Right atrium auricular region (tissue), 2 donors: ENCODE data around the gene ANKRD33B. TPM values are rescaled to one million over a fixed set of nuclear protein-coding genes. Genes with fewer than 3 reads are reported as not detected.

ENCODE experiments used
- DNase-seq: peaks from one replicate; pipeline ENCODE4 v3.0.0-alpha.2; 2019; ENCODE audit warnings: low spot score
- H3K27ac ChIP-seq, 2 donors: fragments of 200-600 bp; sonication (generic); 1 replicate in 1 of 2; 2 replicates in 1 of 2; pipeline ENCODE4 v1.5.1; 2016 to 2019
- H3K27me3 ChIP-seq, 2 donors: fragments of 200-600 bp; sonication (generic); one replicate each; pipeline versions ENCODE4 v1.5.1 to v1.6.0; 2017 to 2019
- H3K36me3 ChIP-seq: fragments of 200-600 bp; sonication (generic); one replicate; pipeline ENCODE4 v1.5.1; 2016
- H3K4me1 ChIP-seq, 2 donors: fragments of 200-600 bp; sonication (generic); one replicate each; pipeline versions ENCODE4 v1.5.1 to v1.6.0; 2017 to 2019
- H3K4me3 ChIP-seq, 2 donors: fragments of 200-600 bp; sonication (generic); 1 replicate in 1 of 2; 2 replicates in 1 of 2; pipeline ENCODE4 v1.5.1; 2017 to 2019; ENCODE audit warnings: mild to moderate bottlenecking in 1 of 2, moderate library complexity in 1 of 2
- H3K9me3 ChIP-seq, 2 donors: fragments of 200-600 bp; sonication (generic); one replicate each; pipeline ENCODE4 v1.5.1; 2019
- CTCF ChIP-seq, 2 donors: fragments of 200-600 bp; sonication (generic); IDR thresholded peaks; one replicate each; pipeline ENCODE4 v1.5.1; 2019; ENCODE audit warnings: antibody characterized with exemption in 2 of 2
- total RNA-seq, 2 donors: library from RNA; depleted of rRNA; stranded (reverse); fragments of >200 nt; gene quantifications; one replicate each; pipeline ENCODE4 v1.1.0, GENCODE V29; 2016

ANKRD33B gene
- total RNA-seq, 2 donors from 2014 or later, result 1.2 to 4.7 TPM

- Histone ChIP-seq H3K9me3 (no peaks in the 10 kb centered on the region), H3K27ac (no peak overlapping the region), H3K4me3 (no peak overlapping the region), H3K4me1 (no peaks in the 10 kb centered on the region), H3K27me3 (no peaks in the 10 kb centered on the region), H3K36me3 (peaks cover 11% of the 10 kb centered on the region)
- no peak for TF ChIP-seq CTCF (IDR thresholded peaks at IDR 0.05)
- DNase-seq, result no peak
These were observed 110.2 kb downstream of the ANKRD33B start for GRCh38 chr5:10674096-10674495.

DNA sequence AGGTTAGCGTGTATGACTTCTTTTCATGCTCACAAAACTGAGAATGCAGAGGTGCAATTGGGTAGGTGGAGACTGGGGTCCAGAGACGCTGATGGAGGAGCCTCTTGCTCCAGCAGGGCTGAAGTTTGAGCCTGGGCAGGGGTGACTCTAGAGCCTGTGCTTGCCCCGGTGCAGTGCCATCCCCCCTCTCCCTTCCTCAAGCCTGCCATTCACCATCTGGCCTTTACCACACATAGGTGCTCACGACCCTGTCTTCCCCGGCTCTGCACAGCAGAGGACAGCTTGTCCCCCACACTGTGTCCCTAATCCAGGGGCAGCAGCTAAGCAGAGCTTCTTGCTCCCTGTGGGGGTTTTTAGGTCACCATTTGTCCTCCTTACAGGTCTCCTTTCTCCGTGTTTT, 110.7 kb downstream of the ANKRD33B start:
- H3K27me3 ChIP-seq, result no peaks in the 10 kb centered on the region
- no peak for TF ChIP-seq CTCF (IDR thresholded peaks at IDR 0.05)
- no peak for DNase-seq
- no peaks in the 10 kb centered on the region for H3K4me1 ChIP-seq
- H3K9me3 ChIP-seq, result no peaks in the 10 kb centered on the region
- no peak overlapping the region for H3K27ac ChIP-seq
- peaks cover 12% of the 10 kb centered on the region for H3K36me3 ChIP-seq
- H3K4me3 ChIP-seq, result no peak overlapping the region

- no peak for DNase-seq
- TF ChIP-seq CTCF (IDR thresholded peaks at IDR 0.05), result no peak
- Histone ChIP-seq H3K27ac (no peak overlapping the region), H3K4me1 (no peaks in the 10 kb centered on the region), H3K27me3 (no peaks in the 10 kb centered on the region), H3K36me3 (peaks cover 18% of the 10 kb centered on the region), H3K9me3 (no peaks in the 10 kb centered on the region), H3K4me3 (no peak overlapping the region)
These were observed 111.4 kb downstream of the ANKRD33B start for GRCh38 chr5:10675177-10675700.

GRCh38 chr5:10676224-10676623, 112.4 kb downstream of the ANKRD33B start:
- Histone ChIP-seq H3K27me3 (no peaks in the 10 kb centered on the region), H3K36me3 (peaks cover 28% of the 10 kb centered on the region), H3K27ac (no peak overlapping the region), H3K4me1 (no peaks in the 10 kb centered on the region), H3K9me3 (no peaks in the 10 kb centered on the region), H3K4me3 (no peak overlapping the region)
- TF ChIP-seq CTCF (IDR thresholded peaks at IDR 0.05), result no peak
- no peak for DNase-seq

DNA sequence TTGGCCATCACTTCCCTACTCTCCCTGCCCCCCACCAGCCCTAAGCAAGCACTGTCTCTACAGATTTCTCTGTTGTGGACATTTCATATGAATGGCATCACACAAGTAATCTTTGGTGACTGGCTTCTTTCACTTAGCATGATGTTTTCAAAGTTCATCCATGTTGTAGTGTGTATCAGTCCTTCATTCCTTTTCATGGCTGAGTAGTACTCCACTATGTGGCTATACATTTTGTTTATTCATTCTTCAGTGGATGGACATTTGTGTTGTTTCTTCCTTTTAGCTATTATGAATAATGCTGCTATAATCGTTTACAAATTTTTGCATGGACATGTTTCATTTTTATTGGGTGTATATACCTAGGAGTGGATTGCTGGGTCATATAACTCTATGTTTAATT, 113.1 kb downstream of the ANKRD33B start:
- H3K36me3 ChIP-seq, result peaks cover 35% of the 10 kb centered on the region
- no peak overlapping the region for H3K27ac ChIP-seq
- H3K4me1 ChIP-seq, result no peaks in the 10 kb centered on the region
- DNase-seq, result no peak
- TF ChIP-seq CTCF (IDR thresholded peaks at IDR 0.05), result no peak
- H3K9me3 ChIP-seq, result no peaks in the 10 kb centered on the region
- H3K4me3 ChIP-seq, result no peak overlapping the region
- H3K27me3 ChIP-seq, result no peaks in the 10 kb centered on the region

DNA sequence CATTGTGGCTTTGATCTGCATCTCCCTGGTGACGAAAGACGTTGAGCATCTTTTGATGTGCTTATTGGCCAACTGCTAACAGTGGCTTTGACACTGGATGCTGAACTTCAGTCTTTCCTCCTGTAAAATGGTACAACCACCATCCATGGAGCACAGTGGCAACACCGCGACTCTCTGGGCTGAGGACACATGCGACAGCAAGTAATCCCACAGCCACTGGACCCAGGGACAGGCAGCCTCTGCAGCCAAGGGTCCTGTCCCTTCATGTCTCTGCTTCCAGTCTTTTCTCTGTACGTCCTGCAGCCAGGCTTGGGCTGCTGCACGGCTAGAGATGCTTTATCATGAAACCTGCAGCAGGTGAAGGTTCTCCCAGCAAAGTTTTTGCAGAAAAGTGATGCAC, 113.7 kb downstream of the ANKRD33B start:
- H3K9me3 ChIP-seq, result no peaks in the 10 kb centered on the region
- no peak overlapping the region for H3K4me3 ChIP-seq
- no peak for TF ChIP-seq CTCF (IDR thresholded peaks at IDR 0.05)
- no peaks in the 10 kb centered on the region for H3K4me1 ChIP-seq
- H3K27ac ChIP-seq, result no peak overlapping the region
- H3K27me3 ChIP-seq, result no peaks in the 10 kb centered on the region
- H3K36me3 ChIP-seq, result peaks cover 35% of the 10 kb centered on the region
- DNase-seq, result no peak
